Suprapubic skin (tissue), 3 donors: Measurements from ENCODE around the gene ATP9B.

ENCODE experiments used
- EP300 ChIP-seq: sonication (generic); formaldehyde crosslinking; IDR thresholded peaks from one replicate; pipeline ENCODE4 v1.6.1; 2017; ENCODE audit warnings: antibody characterized with exemption
- POLR2A ChIP-seq, 2 donors: fragments of 450-650 bp; IDR thresholded peaks; one replicate each; pipeline ENCODE4 v1.6.1; 2017; ENCODE audit warnings: antibody characterized with exemption in 2 of 2, mild to moderate bottlenecking in 2 of 2, moderate library complexity in 2 of 2
- TF ChIP-seq, protein P1 (sequence below), 2 donors: fragments of 200-600 bp in 1 of 2; fragments of 450-650 bp in 1 of 2; sonication (generic) in 1 of 2; IDR thresholded peaks; one replicate each; pipeline ENCODE4 v1.5.1; 2016 to 2019; ENCODE audit warnings: antibody characterized with exemption in 2 of 2, mild to moderate bottlenecking in 1 of 2, moderate library complexity in 1 of 2

DNA sequence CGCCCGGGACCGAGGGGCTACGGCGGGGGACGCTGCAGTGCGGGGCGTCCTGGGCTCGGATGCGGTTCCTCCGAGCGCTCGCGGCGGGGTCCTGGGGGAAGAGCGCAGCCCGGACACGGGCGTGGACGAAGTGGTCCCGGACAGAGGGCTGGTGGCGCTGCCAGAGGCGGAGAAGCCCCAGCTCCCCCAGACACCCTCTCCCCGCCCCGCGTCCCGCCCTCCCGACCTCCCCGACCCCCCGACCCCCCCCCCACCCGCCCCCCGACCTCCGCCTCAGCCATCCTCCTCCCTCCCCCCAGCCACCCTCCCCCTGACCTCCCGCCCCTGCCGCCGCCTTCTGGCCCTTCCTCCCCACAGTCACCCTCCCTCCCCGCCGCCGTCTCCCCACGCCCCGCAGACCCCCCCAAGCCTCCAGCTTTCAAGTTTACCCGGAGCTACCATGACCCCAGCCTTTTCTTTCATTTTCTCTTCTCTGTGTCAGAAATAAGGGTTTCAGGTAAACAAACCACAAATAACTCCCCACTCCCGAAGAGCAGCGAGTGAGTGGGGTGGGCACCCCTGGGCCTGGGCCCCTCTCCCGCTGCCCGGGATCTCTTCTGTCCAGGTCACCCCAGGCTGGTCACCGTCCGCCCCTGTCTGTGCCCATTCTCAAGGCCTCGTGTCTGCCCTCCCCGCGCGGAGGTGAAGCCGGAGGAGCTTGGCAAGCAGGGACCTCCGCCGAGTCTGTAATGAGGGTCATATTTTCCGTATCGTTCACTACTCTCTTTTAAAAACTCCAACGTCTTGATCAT is 331.6 kb downstream of the ATP9B start:
- TF ChIP-seq POLR2A (IDR thresholded peaks at IDR 0.05) (no peak), EP300 (no peak)
- TF ChIP-seq, protein P1, sequence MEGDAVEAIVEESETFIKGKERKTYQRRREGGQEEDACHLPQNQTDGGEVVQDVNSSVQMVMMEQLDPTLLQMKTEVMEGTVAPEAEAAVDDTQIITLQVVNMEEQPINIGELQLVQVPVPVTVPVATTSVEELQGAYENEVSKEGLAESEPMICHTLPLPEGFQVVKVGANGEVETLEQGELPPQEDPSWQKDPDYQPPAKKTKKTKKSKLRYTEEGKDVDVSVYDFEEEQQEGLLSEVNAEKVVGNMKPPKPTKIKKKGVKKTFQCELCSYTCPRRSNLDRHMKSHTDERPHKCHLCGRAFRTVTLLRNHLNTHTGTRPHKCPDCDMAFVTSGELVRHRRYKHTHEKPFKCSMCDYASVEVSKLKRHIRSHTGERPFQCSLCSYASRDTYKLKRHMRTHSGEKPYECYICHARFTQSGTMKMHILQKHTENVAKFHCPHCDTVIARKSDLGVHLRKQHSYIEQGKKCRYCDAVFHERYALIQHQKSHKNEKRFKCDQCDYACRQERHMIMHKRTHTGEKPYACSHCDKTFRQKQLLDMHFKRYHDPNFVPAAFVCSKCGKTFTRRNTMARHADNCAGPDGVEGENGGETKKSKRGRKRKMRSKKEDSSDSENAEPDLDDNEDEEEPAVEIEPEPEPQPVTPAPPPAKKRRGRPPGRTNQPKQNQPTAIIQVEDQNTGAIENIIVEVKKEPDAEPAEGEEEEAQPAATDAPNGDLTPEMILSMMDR (IDR thresholded peaks at IDR 0.05): no peak
